Stimulated activated CD4-positive, alpha-beta T cell treated with anti-CD3 and anti-CD28 coated beads, TNF-alpha, amount 100 ng/mL, for 4 hours (primary cell): ENCODE results near the gene AQP1.

Source experiments
- DNase-seq, 3 experiments: peaks; one replicate each; pipeline ENCODE4 v3.0.0-alpha.2; 2020; ENCODE audit warnings: low read depth in 3 of 3

AQP1 gene

GRCh38 chr7:30906515-30907240, 5.0 kb upstream of the AQP1 start:
- no peak for DNase-seq

GRCh38 chr7:30907527-30908267, 4.0 kb upstream of the AQP1 start:
- DNase-seq, result no peak

- DNase-seq, result no peak
Observed at GRCh38 chr7:30908681-30909080, 3.0 kb upstream of the AQP1 start.

- no peak for DNase-seq
Observed at GRCh38 chr7:30909431-30909830, 2.2 kb upstream of the AQP1 start.

DNA sequence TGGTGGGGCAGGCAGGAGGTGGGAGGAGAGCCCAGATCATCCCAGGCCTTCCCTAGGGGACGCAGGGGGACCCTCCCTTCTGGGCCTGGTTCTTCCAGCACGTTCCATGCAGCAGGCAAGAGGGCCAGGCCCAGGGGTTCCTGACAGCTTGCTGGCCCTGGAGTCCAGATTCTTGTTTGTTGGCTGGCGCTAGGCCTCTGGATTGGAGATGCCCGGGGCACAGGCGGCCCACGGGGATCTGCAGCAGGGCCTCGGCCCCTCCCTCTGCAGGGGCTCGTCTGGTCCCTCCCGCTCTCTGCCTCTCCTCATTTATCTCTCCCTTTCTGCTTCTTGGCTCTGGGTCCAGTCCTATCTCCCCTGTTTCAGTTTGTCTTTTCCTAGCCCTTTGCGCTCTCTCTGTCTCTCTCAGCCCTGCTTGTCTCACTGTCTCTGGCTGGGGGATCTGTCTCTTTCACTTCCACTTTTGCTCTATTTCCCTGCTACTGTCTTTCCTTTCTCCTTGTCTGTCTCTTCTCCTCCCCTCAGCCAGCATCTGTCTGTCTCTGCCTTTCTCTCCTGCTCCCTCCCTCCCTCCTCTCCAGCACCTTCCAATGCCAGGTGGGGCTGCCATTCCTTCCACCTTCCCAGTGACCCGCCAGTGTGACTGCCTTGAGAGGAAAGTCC, 1.1 kb upstream of the AQP1 start:
- no peak for DNase-seq

DNA sequence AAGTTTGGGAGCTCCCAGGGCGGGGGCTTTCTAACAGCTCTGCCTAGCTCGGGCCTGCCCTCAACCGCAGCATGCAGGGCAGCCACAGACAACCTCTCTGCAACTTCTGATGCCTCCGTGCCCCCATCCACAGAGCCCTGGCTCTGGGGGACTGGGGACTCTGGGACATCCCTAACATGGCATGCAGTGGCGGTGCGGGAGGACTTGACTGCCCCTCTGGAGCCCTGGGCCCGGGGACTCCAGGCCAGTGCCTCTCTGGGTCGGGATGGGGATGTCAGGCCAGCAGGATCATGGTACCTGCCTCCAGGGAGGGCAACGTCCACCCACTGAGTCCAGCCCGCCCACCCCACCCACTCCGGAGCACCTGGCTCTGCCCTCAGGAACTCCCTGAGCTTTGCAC, 520 bp upstream of the AQP1 start:
- no peak for DNase-seq

- DNase-seq, result no peak
Observed at GRCh38 chr7:30912021-30912730, 523 bp downstream of the AQP1 start.

DNA sequence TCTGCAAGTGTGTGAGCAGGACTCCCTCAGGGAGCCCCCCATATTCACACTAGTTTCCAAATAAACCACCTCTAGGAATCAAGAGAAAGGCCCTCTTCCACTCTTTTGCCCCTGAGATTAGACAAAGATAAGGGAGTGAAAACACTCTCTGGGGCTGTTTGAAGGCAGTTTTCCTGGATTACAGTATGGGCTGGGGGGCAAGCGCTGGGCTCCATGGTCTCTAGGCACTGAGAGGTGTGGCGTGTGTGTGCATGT, 1.0 kb downstream of the AQP1 start:
- DNase-seq, result no peak

DNA sequence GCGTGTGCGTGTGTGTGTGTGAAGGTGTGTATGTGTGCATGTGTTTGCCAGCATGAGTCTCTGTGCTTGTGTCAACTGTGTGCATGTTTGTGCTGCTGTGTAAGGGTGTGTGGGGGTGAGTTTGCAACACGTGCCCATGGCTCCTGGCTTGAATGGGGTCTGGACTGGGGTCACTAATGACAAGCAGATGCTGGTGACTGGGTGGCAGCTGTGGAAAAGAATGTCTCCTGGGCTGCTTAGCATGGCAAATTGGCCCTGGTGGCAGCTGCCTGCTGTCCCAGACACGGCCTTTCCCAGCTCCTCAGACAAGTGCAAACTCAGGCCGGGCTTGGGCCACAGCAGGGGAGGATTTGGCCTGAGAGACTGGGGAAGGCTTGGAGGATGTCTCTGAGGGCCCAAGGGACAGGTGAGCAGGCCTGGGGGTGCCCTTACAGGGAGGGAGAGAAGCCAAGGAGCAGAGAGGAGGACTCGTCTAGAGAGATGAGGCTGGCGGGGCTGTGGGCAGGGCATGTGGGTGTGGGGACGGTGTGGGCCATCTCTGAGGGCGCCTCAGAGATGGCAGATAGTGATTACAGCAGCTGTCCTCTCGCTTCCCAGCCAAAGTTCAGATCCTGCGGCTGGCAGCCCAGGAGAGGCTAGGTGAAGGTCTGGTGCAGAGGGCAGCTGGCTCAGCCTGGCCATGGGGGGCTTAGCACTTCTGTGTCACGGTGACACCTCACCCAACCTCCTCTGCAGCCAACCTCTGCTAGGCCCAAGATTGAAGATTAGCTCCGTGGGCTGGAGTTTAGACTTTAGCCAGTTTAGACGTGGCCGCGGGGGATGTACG, 1.5 kb downstream of the AQP1 start:
- no peak for DNase-seq

- DNase-seq, result no peak
Observed at GRCh38 chr7:30913821-30914515, 2.3 kb downstream of the AQP1 start.

DNA sequence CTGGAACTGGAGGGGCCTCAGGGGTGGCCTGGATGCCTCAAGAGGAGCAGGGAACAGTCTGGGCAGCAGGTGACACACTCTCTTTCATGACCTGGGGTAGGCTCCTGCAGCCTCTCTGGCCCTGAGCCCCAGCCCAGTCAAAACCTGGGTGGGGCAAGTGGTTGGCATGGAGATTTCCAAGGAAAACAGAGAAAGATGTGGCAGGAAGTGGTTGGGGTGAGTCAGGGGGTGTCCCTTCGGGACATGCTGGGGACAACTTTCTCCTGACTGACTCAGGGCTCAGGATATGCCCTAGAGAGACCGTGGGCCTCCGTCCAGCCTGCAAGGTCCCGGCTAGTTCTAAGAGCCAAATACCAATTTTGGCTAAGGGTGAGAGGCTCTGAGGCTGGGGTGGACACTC, 2.9 kb downstream of the AQP1 start:
- no peak for DNase-seq

- no peak for DNase-seq
Observed at GRCh38 chr7:30915005-30915601, 3.5 kb downstream of the AQP1 start.

DNA sequence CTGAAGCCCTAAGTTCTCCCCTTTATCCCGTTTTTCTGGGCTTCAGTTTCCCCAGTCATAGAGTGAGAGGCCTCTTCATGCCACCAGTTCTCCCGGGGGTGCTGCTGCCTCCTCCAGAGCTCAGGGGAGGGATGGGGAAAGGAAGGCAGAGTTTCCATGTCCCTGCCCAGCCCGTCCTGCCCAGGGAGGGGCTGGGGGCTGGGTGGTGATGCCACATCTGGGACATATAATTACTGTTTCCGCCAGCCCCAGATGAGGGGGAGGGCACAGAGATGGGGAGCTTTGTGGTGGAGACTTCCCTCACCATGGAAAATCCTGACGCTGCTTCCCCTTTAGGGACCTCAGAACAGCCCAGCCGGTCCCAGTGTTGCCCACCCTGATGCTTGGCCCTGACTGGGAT, 4.1 kb downstream of the AQP1 start:
- DNase-seq, result no peak

DNA sequence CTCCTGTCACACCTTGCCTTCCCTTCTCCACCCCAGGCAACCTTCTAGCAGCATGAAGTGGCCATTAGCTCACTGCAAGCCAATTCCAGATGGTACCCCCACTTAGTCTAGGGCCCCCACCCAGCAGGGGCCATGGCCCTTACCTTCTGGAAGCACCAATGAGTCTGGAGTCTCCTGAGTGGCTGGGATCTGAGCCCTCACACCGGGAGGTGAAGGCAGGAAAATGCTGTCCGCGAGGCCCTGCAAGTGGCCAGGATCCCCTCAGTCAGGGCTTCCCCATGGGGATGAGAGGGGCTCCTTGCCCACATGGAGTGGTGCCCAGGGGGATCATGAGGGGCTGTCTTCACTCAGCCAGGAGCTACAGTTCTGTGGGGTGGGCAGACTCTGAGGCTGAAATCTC, 4.6 kb downstream of the AQP1 start:
- DNase-seq, result no peak

- no peak for DNase-seq
Observed at GRCh38 chr7:30916767-30917166, 5.1 kb downstream of the AQP1 start.

DNA sequence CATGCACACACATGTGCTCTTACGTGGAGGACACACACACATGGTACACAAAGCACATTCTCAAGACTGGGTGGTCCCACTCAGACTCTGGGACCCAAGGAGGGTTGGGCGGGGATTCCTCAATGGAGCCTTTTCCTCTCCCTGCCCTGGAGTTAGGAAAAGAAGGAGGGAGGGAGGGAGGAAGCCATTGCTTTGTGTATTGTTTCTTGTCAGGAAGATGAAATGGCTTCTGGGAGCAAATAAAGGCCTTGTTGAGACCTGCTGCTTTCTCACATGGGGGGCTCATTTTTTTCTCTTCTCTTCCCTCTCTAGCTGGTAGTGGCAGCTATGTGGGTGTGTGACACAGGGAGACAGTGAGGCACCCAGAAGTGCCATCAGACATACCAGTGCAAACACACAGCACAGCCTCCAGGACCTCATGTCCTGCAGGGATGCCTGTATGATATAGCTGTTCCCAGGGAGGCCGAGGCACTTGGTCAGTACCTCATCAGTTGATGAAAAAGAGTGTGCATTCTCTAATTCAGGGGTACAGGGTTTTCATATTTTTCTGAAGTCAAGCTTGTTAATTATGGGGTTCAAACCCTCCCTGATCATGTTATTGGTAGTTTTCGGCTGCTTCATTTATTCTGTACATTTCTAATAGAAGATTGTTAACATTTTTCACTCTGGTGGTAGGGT, 5.7 kb downstream of the AQP1 start:
- no peak for DNase-seq

DNA sequence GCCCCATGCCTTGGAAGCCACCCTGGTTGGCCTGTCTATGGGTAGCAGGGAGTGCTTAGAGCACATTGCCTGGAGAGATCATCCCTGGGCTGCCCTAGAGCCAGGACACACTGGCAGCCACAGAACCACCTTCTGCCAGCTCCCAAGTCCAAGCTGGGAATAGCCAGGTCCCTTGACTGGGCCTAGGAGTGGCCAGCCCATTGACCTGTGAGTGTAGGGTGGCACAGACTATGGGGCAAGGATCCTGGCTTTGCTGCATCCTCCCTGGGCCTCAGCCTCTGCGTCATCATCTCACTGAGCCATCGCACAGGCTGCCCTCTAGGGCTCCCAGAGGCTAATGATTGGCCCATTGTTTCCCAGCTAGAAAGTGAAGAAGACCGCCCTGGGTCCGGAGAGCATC, 7.0 kb downstream of the AQP1 start:
- no peak for DNase-seq

DNA sequence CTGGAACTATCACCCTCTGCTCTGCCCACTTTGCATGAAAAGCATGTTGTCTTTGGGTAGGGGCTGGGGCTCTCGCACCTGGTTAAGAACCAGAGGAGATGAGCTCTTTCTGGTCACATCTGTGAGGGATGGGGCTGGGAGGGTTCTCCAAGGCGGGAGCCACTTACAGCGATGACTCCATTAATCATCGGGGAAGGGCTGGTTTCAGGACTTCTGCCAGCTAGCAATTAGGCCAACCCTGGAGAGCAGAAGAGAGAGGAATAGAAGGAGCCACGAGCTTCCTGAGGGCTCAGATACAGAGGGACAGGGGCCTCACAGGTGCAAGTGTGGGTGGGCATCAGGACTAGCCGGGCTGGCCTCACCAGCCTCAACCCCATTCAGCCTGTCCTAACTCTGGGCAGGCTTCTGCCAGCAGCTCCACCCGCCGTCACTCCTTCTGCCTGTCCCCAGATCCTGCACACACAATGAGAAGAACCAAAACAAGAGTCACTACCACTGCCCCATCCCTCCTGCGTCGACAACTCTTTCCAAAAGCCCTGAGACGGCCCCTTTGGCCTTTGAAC, 8.4 kb downstream of the AQP1 start:
- DNase-seq, result no peak

DNA sequence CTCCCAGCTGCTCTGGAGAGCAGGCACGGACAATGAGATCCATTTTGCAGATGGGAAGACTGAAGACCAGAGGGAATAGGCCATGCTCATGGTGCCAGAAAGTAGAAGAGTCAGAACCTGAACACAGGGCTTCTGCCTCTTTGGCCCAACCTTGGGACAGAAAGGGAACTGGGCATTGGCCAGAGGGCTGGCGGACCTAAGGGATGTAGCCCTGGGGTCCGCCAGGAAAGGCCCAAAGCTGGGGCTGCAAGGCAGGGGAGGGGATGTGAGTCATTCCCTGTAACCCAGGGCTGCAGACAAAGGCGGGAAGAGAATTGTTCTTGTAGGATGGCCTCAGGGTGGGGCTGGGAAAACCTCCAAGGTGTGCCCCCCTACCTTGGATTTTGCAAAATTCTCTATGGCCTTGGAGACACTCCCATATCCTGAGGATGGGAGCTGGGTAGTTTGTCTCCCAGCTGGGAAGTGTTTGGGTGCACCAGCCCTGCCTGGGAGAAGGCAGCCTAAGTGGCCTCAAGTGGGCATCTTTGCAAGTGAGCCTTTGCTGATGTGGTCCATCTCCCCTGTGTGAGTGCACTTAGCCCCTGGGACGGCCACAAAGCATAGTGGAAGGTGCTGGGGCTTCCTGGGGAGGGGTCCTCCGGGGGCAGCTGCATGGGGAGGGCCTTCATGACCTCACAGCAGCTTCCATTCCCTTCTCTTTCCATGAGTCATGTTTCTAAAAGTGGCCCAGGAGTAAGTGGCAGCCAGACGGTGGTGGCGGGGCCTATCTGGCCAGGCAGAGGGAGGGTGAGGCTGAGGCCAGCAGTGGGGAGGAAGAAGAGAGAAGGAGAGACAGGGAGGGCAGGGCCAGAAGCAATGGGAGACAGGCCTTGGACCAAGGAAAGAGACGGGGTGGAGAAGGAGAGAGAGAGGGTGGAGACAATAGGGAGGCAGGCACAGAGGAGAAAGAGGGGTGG, 9.2 kb downstream of the AQP1 start:
- DNase-seq, result no peak
